Mucosa of rectum (tissue), 2 donors: ENCODE data around the gene SNRNP48.

Experiments used
- H3K27ac ChIP-seq, 2 donors: one replicate each; pipeline ENCODE4 v1.7.0; 2013; ENCODE audit warnings: inconsistent platforms in 2 of 2, low read depth in 2 of 2, low read length in 2 of 2
- H3K27me3 ChIP-seq, 2 donors: one replicate each; pipeline ENCODE4 v1.7.0; 2013; ENCODE audit warnings: low read length in 2 of 2; ENCODE audit not compliant: control insufficient read depth in 2 of 2, insufficient read depth in 2 of 2
- H3K36me3 ChIP-seq, 2 donors: one replicate each; pipeline ENCODE4 v1.7.0; 2013; ENCODE audit warnings: low read length in 2 of 2; ENCODE audit not compliant: control insufficient read depth in 2 of 2, insufficient read depth in 2 of 2
- H3K4me1 ChIP-seq, 2 donors: one replicate each; pipeline ENCODE4 v1.7.0; 2013; ENCODE audit warnings: low read length in 2 of 2, mild to moderate bottlenecking in 1 of 2; ENCODE audit not compliant: control insufficient read depth in 2 of 2, insufficient read depth in 2 of 2
- H3K4me3 ChIP-seq, 2 donors: one replicate each; pipeline ENCODE4 v1.7.0; 2013; ENCODE audit warnings: low read length in 2 of 2
- H3K9ac ChIP-seq, 2 donors: one replicate each; pipeline ENCODE4 v1.7.0; 2013; ENCODE audit warnings: low read length in 2 of 2, low read depth in 1 of 2, mild to moderate bottlenecking in 1 of 2
- H3K9me3 ChIP-seq, 2 donors: one replicate each; pipeline ENCODE4 v1.7.0; 2013; ENCODE audit warnings: low read length in 2 of 2; ENCODE audit not compliant: control insufficient read depth in 2 of 2
- donor health status: healthy.
- donor health status: Normal muscosa, but diverticular disease.

The SNRNP48 gene

GRCh38 chr6:7559196-7559595 lies 30.8 kb upstream of the SNRNP48 start:
- Histone ChIP-seq H3K4me3 (no peak overlapping the region), H3K27me3 (peaks cover 0 to 4% of the 10 kb centered on the region in 2 donors), H3K9me3 (no peaks in the 10 kb centered on the region), H3K36me3 (peaks cover 35 to 46% of the 10 kb centered on the region in 2 donors), H3K9ac (no peak overlapping the region), H3K27ac (no peak overlapping the region), H3K4me1 (peaks cover 0 to 14% of the 10 kb centered on the region in 2 donors)

DNA sequence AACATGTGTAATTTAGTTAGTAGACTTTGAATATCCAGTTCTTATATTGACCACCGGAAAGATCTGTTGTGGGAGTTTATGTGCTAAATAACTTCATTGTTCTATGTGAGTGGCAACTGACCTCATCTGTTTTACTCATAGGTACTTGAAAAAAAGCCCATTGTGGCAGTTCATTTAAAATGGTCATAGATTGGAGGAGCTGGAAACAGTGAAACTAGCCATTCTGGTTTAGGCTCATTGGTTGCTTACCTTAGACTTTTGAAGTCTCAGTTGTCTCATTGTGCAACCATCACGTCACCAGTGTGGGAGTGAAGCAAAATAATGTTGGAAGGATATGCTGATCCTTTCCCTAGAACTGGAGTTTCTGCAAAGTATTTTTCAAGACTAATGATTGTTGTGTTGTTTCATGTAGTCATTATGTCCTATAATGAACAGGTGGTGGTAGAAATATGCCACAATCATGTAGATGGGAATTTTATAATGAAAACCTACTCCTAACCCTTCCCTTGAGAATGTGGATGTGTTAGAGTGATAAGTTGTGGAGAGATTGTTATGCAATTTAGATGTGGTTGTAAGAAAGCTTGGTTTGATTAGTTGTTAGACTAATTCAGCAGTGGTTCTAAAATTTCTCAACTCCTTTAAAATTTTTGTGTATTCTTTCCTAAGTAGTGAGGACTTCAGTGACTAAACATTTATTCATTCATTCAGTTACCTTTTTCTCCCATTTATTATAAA lies 30.2 kb upstream of the SNRNP48 start:
- peaks cover 37 to 52% of the 10 kb centered on the region in 2 donors for H3K36me3 ChIP-seq
- no peaks in the 10 kb centered on the region for H3K9me3 ChIP-seq
- H3K4me1 ChIP-seq, result peaks cover 0 to 14% of the 10 kb centered on the region in 2 donors
- peak overlapping the region; percentile 24 to 55 for H3K27ac ChIP-seq
- H3K9ac ChIP-seq, result no peak overlapping the region
- H3K4me3 ChIP-seq, result no peak overlapping the region
- H3K27me3 ChIP-seq, result peaks cover 0 to 4% of the 10 kb centered on the region in 2 donors

DNA sequence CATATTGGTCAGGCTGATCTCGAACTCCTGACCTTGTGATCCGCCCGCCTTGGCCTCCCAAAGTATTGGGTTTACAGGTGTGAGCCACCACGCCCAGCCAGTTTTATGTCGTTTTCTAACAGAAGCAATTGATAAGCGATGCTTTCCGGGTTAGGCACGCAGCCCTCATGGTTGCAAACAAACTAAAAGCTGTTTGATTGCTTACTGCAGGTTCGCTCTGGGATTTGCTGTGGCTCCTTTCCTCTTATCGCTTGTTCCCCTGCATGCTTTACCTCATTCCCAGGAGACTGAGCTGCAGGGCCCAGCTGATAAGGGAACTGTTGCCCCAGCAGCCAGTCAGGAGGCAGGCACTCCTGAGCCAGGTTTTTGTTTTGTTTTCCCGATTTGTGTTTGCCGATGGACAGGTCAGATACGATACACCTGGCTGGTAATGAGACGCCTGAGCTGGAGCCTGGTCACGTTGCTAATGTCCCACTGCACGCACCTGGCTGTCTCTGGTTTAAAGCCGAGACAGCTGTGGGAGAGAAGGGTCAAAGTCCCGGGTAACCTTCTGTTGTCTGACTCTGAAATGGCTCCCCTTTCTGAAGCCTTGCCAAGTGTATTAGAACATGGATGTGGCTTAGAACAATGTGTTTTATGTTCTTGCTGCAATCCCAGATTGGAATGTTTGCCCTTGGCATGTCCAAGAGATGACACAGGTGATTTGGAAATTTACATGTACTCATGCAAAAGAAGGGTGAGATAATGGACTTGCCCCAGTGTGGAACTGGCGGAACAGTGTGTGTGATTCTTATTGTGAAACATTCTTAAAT lies 28.6 kb upstream of the SNRNP48 start:
- H3K27me3 ChIP-seq, result peaks cover 0 to 4% of the 10 kb centered on the region in 2 donors
- H3K4me3 ChIP-seq, result peak overlapping the region; percentile 2 to 36
- peak overlapping the region; percentile 77 to 93 for H3K27ac ChIP-seq
- peaks cover 50 to 61% of the 10 kb centered on the region in 2 donors for H3K36me3 ChIP-seq
- H3K9me3 ChIP-seq, result no peaks in the 10 kb centered on the region
- peak overlapping the region in 1 of 2 donors; percentile 1 for H3K9ac ChIP-seq
- peaks cover 0 to 14% of the 10 kb centered on the region in 2 donors for H3K4me1 ChIP-seq

DNA sequence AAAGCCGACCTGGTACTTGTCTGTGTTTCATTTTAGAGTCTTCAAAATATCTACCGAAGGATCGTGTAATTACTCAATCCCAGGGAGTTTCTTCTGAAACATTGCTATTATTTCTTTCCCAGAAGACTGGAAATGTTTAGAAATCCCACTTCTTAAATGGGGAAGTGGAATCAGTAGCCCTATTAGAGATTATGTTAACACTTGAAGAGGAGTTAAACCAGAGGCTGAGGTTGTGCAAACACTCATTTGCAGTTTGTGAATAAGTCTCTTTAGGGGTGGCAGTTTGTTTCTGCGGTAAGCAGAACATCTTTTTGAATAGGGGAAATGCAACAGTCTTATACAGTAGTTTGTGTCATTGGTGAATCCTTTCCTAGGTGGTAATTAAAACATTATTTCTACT lies 27.2 kb upstream of the SNRNP48 start:
- peaks cover 57 to 70% of the 10 kb centered on the region in 2 donors for H3K36me3 ChIP-seq
- peak overlapping the region in 1 of 2 donors; percentile 93 for H3K27ac ChIP-seq

DNA sequence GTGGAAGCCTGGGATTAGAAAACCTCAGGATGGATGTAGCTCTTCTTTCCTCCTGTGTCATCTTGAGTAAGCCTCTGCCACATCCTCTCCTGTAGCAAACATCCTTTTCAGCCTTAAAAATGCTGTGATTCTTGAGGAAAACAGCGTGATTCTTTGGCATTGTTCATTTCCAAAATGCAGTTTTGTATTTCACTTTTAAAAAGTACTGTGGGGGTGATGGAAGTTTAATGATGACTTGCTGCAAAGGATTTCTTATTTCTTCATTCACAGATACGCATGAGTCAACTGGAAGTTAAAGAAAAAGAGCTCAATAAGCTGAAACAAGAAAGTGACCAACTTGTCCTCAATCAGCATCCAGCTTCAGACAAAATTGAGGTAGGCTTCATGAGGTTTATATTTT lies 23.9 kb upstream of the SNRNP48 start:
- Histone ChIP-seq H3K9me3 (no peaks in the 10 kb centered on the region), H3K4me1 (peaks cover 0 to 3% of the 10 kb centered on the region in 2 donors), H3K27ac (no peak overlapping the region), H3K4me3 (no peak overlapping the region), H3K9ac (no peak overlapping the region), H3K27me3 (peaks cover 0 to 4% of the 10 kb centered on the region in 2 donors), H3K36me3 (peaks cover 67 to 80% of the 10 kb centered on the region in 2 donors)

More for the DNA sequence above, 27.2 kb upstream of the SNRNP48 start:
- Histone ChIP-seq H3K9me3 (no peaks in the 10 kb centered on the region), H3K4me3 (no peak overlapping the region), H3K9ac (no peak overlapping the region), H3K27me3 (peaks cover 0 to 4% of the 10 kb centered on the region in 2 donors), H3K4me1 (peaks cover 0 to 14% of the 10 kb centered on the region in 2 donors)

DNA sequence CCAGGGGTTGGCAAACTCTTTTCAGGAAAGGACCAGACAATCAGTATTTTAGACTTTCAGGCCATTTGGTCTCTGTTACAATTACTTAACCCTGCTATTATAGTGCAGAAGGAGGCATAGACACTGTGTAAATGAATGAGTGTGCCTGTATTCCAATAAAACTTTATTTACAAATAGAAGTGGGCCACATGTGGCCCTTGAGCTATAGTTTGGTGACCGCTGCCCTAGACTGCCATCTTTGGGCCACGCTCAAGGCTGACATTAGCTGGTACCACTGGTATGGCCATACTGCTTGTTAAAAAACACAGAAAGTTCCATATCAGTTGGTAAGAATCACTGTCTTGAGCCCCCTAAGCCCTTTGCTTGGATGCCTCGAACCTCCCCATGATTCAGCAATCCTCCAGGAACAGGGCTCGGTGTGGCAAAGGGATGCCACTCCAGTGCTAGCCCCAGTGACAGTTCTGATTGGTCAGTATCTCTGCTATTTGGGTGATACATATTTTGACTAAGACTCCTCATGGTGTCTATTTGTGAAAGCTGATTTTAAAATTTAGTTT lies 23.3 kb upstream of the SNRNP48 start:
- H3K9ac ChIP-seq, result peak overlapping the region in 1 of 2 donors; percentile 14
- no peak overlapping the region for H3K27ac ChIP-seq
- H3K27me3 ChIP-seq, result peaks cover 0 to under 1% of the 10 kb centered on the region in 2 donors
- no peak overlapping the region for H3K4me3 ChIP-seq
- no peaks in the 10 kb centered on the region for H3K9me3 ChIP-seq
- H3K4me1 ChIP-seq, result no peaks in the 10 kb centered on the region
- H3K36me3 ChIP-seq, result peaks cover 73 to 86% of the 10 kb centered on the region in 2 donors

- Histone ChIP-seq H3K9ac (no peak overlapping the region), H3K27me3 (no peaks in the 10 kb centered on the region), H3K4me3 (no peak overlapping the region), H3K9me3 (no peaks in the 10 kb centered on the region), H3K36me3 (peaks cover 82 to 94% of the 10 kb centered on the region in 2 donors), H3K4me1 (no peaks in the 10 kb centered on the region), H3K27ac (no peak overlapping the region)
Observed at GRCh38 chr6:7568021-7568420, 22.0 kb upstream of the SNRNP48 start.

- Histone ChIP-seq H3K9ac (no peak overlapping the region), H3K4me3 (no peak overlapping the region)
Observed at GRCh38 chr6:7569082-7569481, 20.9 kb upstream of the SNRNP48 start.

DNA sequence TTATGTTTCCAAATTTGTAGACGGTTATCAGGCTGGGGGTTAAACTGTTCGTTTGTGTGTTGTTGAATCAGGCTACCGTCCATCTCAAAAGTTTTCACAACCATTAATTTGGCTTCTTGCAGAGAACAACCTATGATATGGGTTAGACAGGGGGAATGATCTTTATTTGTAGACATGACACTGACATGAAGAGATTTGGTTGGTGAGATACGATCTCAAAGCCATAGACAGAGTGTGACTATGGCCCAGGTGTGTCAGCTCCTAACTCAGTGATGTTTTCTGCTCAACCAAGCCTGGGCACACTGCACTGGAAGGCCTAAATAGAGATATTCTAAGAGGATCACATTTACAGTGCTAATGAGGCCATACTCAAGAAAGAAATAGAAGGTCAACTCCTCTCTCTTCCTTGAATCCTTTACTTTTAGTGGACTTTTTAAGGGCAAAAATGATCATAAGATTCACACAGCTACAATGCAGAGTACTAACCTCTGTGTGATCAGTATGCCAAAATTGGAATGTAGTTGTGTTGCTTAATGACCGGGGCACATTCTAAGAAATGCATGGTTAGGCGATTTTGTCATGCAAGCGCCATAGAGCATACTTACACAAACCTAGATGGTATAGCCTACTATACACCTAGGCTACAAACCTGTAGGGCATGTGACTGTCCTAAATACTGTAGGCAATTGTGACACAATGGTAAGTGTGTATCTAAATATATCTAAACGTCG lies 17.6 kb upstream of the SNRNP48 start:
- H3K9ac ChIP-seq, result no peak overlapping the region
- H3K4me1 ChIP-seq, result no peaks in the 10 kb centered on the region
- H3K9me3 ChIP-seq, result no peaks in the 10 kb centered on the region
- H3K4me3 ChIP-seq, result no peak overlapping the region
- peaks cover 71 to 86% of the 10 kb centered on the region in 2 donors for H3K36me3 ChIP-seq
- no peak overlapping the region for H3K27ac ChIP-seq
- no peaks in the 10 kb centered on the region for H3K27me3 ChIP-seq

More at GRCh38 chr6:7569082-7569481, 20.9 kb upstream of the SNRNP48 start:
- Histone ChIP-seq H3K4me1 (no peaks in the 10 kb centered on the region), H3K36me3 (peaks cover 74 to 89% of the 10 kb centered on the region in 2 donors), H3K27ac (no peak overlapping the region), H3K27me3 (no peaks in the 10 kb centered on the region), H3K9me3 (no peaks in the 10 kb centered on the region)
